Left ventricle myocardium superior (tissue), 1 donor: ENCODE data around the gene ZCCHC24. TPM values are rescaled to one million over a fixed set of nuclear protein-coding genes. Genes with fewer than 3 reads are reported as not detected.

ENCODE experiments used
- ATAC-seq: fragments of 200-7000 bp; cut with Tn5 transposase; one replicate; pipeline ENCODE4 v1.9.1; 2020; ENCODE audit warnings: mild to moderate bottlenecking, moderate library complexity
- DNase-seq: peaks from one replicate; pipeline ENCODE4 v3.0.0-alpha.2; 2020
- intact Hi-C: fragments of 100-400 bp; cut with micrococcal nuclease; formaldehyde crosslinking; loops from one replicate; pipeline ENCODE4 v1.11.0; 2022
- total RNA-seq: library from RNA; stranded (reverse); fragmentation: NEBNext Ultra II Directional; extraction: Animal tissue kit (Norgen Biotek cat#: 25700); gene quantifications from one replicate; pipeline ENCODE4 v1.2.1, GENCODE V29; 2021
- donor health status: DM: no; HTN: yes; CAD: no; lungs with severe emphysema.

ZCCHC24 gene
- total RNA-seq, 1 donor from 2014 or later: 49.0 TPM

DNA sequence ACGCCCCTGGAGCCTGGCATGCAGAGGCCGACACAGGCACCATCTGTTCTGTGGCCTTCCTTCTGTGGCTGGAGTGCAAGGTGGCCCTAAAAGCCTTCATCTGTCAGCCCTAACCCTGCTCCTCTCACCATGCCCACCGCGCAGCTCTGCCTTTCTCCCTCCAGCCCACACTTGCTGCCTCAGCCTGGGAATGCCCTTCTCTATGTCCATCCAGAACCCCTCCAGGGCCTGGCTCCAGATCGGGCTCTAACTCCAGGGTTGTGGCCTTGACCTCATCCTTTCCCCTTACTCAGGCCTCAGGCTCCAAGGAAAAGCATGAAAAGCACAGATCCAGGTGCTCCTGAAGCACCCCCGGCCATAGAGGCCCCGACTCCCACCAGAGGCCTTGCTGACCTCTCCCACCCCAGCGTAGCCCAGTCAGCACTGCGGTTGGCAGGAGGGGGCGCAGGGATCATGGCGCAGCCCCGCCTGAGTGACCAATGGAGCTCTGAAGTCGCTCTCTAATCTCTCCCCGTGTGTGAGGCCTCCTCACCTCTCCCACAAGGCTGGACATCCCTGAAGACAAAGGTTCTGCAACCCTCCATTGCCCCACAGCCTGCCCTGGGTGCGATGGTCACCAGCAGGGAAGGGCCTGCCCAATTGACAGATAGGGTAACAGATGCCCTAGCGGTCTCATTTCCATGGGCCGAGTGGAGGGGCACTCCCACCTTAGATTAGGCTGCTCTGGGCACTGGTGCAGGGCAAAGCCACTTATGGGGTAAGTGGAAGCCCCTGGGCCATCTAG lies 9.2 kb downstream of the ZCCHC24 start:
- intact Hi-C loops: no loop called here

GRCh38 chr10:79435271-79436065 lies 10.0 kb downstream of the ZCCHC24 start:
- intact Hi-C loops: no loop called here
- ATAC-seq (peak; percentile 73), DNase-seq (peak; percentile 68)

More for the DNA sequence above, 9.2 kb downstream of the ZCCHC24 start:
- DNase-seq (no peak), ATAC-seq (no peak)

- intact Hi-C loops: no loop called here
- ATAC-seq (peak; percentile 6), DNase-seq (no peak)
Observed at GRCh38 chr10:79434821-79435251, 10.6 kb downstream of the ZCCHC24 start.

DNA sequence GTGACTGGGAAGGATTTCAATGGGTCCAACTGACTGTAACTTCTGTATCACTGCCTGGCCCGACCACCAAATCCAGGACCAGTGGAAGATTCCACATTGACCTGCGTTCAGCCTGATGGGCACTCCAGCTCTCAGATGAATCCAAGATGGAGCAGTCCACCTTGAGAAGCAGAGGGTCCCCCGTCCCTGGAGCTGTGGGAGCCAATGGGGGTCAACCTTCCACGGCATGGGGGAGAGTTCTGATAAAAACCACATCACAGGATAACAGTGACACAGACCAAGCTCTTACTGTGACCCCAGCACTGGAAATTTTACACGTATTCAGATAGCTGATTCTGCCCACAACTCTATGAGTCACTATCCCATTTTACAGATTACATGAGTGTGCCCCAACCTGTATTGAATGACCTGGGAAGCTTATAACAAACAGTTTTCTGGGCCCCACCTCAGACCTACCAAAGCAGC lies 11.2 kb downstream of the ZCCHC24 start:
- DNase-seq (no peak), ATAC-seq (no peak)
- intact Hi-C loops: no loop called here

DNA sequence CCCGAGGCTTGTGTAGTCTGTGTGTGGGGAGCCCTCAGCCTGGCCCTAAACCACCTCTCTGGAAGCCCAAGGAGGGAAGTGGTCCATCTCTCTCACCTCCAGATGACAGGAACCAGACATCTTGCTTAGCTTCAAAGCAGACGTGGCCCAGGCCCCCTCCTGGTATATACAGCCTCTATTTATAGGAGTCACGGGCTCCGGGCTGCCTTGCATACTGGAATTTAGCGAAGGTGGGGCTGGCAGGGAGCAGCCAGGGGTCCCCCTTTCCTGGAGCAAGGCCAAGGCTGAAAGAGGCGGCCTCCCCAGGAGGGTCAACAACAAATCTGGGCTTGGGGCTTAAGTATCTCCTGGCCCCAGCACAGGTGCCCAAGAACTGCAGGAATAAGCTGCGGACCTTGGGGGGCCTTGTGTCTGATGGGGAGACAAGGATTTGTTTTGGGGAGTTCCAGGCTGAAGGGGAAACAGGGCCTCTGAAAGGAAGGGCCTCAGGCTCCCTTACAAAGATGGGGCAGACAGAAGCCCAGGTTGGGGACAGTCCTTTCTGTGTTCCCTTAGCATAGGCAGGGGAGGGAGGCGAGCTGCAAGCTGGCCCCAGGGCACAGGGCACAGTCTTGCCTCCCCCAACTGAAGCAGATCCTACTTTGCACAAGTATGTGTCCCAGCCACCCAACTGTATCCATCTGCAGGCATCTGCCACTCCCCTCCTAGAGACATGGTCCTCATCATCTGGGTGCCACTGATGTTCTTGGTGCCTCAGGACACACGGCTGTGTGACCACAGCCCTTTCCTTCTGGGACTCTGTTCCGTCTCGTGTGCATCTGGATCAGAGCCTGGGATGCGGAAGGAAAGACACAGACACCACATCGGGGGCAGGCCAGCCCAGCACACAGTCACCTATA lies 11.9 kb downstream of the ZCCHC24 start:
- ATAC-seq: peak; percentile 56
- intact Hi-C loops: no loop called here
- peak; percentile 63 for DNase-seq

DNA sequence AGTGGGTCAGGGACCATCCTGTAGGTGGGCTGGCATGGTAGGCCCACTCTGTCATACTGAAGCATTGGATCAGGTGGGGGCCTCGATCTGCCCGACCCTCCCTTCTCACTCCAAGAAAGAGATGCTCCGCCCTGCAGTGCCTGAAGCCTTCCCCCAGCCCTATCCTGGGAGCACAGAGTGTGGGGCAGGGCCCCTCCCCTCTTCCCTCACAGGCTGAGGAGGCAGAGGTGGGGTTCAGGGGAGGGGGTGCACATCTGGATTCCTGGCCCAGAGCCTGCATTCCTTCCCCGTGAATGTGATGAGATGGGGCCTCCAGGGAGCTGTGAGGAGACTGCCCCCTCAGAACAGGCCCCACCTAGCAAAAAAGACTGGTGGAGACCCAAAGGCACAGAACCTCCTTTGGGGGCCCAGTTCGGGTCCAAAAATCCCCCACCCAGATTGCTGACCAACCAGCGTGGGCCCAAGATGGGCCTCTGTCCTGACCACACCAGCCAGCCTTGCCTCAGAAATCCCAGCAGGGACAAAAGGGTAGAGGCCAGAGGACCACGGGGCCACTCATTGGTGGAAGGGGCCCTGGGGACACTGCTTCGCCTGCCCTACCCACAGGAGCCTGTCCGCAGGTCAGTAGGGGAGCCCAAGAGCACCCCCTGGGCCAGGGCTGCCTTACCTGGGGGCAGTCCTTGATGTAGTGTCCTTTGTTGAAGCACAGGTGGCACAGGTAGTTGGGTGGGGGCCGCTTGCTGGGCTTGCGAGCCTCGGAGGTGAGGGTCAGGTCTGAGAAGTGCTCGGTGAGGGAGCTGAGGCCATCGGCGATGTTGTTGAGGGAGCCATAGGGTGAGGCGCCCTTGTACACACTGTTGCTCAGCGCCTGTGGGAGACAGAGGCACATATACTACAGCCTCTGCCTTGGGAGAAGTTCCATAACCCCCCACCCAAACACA lies 13.3 kb downstream of the ZCCHC24 start:
- ATAC-seq (peak; percentile 11), DNase-seq (no peak)
- intact Hi-C loops: no loop called here

- ATAC-seq (no peak), DNase-seq (no peak)
- intact Hi-C loops: no loop called here
Observed at GRCh38 chr10:79431428-79431827, 14.0 kb downstream of the ZCCHC24 start.

- DNase-seq: no peak
- ATAC-seq: no peak
- intact Hi-C loops: no loop called here
Observed at GRCh38 chr10:79430936-79431335, 14.5 kb downstream of the ZCCHC24 start.

DNA sequence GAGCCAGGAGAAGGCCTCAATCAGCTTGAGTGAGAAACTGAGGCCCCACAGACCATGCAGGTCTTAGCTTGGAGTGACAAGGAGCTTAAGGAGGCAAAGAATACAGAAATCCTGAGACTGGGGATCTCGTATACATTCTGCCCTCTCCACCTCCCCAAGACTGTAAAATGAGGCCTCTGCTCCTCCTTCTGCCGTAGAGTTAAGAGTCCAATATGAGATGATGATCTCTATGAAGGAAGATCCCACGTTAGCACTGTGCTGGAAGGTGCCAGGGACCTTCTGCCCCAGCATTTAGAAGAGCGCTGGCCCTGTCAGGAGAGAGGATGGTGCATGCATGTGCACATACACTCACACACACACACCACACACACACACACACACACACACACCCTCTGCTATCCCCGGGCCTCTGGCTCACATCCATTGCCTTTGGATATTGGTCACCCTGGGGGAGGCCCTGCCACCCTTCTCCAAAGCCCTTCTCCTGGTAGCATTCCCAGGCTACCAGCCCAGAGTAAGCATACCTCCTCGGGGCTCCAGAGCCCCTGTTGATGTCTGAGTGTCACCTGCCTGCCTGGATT lies 15.0 kb downstream of the ZCCHC24 start:
- intact Hi-C loops: no loop called here
- no peak for DNase-seq
- no peak for ATAC-seq

- ATAC-seq (no peak), DNase-seq (no peak)
- intact Hi-C loops: no loop called here
Observed at GRCh38 chr10:79429751-79430150, 15.7 kb downstream of the ZCCHC24 start.

DNA sequence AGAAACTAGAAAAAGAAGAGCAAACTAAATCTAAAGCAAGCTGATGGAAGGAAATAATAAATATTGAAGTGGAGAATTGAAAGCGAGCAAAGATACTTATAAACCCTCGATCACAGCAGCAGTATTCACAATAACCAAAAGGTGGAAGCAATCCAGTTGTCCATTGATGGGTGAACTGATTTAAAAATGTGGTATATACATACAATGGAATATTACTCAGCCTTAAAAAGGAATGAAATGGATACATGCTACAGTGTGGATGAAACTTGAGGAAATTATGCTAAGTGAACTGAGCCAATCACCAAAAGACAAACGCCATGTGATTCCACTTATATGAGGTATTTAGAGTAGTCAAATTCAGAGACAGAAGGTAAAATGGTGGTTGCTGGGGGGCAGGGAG lies 17.5 kb downstream of the ZCCHC24 start:
- DNase-seq (no peak), ATAC-seq (no peak)
- intact Hi-C loops: no loop called here

- ATAC-seq (peak; percentile 10), DNase-seq (no peak)
- intact Hi-C loops: no loop called here
Observed at GRCh38 chr10:79425074-79425532, 20.3 kb downstream of the ZCCHC24 start.

DNA sequence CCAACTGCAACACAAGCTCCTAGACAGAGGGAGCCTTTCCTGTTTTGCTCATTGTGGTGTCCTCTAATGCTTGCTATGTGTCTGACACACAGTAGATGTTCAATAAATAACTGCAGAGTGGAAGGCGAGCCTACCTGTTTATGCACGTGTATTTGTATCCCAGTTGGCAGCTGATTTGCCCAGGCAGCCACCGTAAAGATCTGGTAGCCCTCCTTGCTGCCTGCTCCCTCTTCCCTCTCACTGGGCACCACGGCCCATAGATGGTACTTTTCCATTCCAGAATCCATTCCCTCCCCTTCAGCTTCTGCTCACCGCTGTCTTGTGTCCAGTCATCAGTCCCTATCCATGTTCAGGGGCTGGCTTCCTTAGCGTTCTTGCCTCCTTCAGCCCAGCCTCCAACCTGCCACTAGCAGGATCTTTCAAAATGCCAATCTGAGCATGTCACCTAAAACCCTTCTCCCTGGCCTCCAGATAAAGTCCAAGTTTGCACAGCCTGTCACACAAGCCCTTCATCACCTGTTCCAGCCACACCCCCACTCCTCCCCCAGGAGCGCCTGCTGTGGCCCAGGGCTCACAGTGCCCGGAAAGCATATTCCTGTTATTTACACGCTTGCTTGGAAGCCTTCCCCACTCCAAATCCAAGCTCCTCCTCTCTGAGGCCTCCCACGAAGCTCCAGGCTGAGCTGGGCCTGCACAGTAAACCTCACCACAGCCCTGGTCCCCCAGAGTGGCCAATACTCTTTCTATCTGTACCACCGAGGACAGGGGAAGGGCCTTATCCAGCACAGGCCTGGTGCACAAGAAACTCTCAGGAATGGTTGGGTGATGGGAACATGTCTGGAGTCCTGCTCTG lies 21.0 kb downstream of the ZCCHC24 start:
- DNase-seq (peak; percentile 58), ATAC-seq (peak; percentile 76)
- intact Hi-C loops: no loop called here

- DNase-seq: peak; percentile 70
- peak; percentile 54 for ATAC-seq
- intact Hi-C loops: no loop called here
Observed at GRCh38 chr10:79422178-79422892, 23.1 kb downstream of the ZCCHC24 start.

DNA sequence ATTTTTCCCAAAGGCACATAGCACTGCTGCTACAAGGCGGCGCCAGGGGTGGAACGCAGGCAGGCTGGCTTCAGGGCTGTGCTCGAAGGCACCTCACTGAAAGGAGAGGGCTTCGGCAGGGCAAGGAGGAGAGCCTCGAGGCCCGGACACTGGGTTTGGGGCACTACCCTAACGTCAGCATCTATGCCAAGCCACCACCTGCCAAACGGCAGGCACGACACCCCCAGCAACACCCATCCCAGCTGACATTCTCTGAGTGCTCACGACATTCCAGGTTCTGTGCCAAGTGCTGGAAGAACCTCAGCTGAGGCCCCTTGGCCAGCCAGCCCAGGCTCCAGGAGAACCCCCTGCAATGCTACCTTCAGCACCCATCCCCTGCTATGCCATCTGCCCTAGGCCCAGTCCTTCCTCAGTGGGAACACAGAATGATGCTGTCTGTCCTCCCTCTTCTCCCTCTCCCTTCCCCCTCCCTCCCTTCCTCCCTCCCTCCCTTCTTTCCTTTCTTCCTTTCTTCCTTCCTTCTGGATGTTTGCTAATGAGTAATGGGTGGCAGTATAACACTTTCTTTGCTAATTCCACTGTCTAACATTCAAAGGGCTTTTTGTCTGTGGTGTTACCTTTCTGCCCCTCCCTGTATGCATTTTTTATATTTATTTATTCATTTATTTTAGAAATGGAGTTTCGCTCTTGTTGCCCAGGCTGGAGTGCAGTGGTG lies 24.3 kb downstream of the ZCCHC24 start:
- ATAC-seq (peak; percentile 44), DNase-seq (peak; percentile 55)
- intact Hi-C loops: no loop called here
